H1 (cell line): Measurements from ENCODE around the gene HSF4. TPM values are rescaled to one million over a fixed set of nuclear protein-coding genes. Genes with fewer than 3 reads are reported as not detected.
A peak's percentile ranks its signal among the peaks of the same experiment; 100 is the strongest.

Experiments
- BCL11A ChIP-seq, 2 experiments: IDR thresholded peaks; one replicate each; pipeline ENCODE4 v1.6.1; 2011; ENCODE audit warnings: low read depth in 2 of 2, low read length in 2 of 2, mild to moderate bottlenecking in 2 of 2
- EZH2 ChIP-seq: fragments of 200-600 bp; sonication (generic); IDR thresholded peaks from 2 replicates; pipeline ENCODE4 v1.7.1; 2012; ENCODE audit warnings: low read depth, mild to moderate bottlenecking, moderate library complexity, low read length, inconsistent platforms; ENCODE audit not compliant: severe bottlenecking
- HDAC2 ChIP-seq, 2 experiments: fragments of 300-600 bp in 1 of 2; sonication (generic) in 1 of 2; IDR thresholded peaks; 2 replicates each; pipeline ENCODE4 v1.6.1; 2011 to 2012; ENCODE audit warnings: low read depth in 2 of 2, low read length in 2 of 2, mild to moderate bottlenecking in 2 of 2, moderate library complexity in 2 of 2, borderline replicate concordance in 1 of 2, inconsistent platforms in 1 of 2
- NRF1 ChIP-seq: IDR thresholded peaks from 2 replicates; pipeline ENCODE4 v1.6.1; 2011; ENCODE audit warnings: mild to moderate bottlenecking, low read depth, low read length, improper control_type of control experiment
- PHF8 ChIP-seq: fragments of 200-600 bp; sonication (generic); conservative IDR thresholded peaks from 2 replicates; pipeline ENCODE4 v1.7.1; 2012; ENCODE audit warnings: low read depth, mild to moderate bottlenecking, inconsistent platforms, low read length, moderate library complexity
- RBBP5 ChIP-seq: IDR thresholded peaks from 2 replicates; pipeline ENCODE4 v1.7.1; 2012; ENCODE audit warnings: low read depth, mild to moderate bottlenecking, inconsistent platforms, low read length, moderate library complexity, borderline replicate concordance
- RNF2 ChIP-seq: fragments of 200-900, 300-1000 bp; sonication (generic); IDR thresholded peaks from 2 replicates; pipeline ENCODE4 v1.7.1; 2016; ENCODE audit warnings: borderline replicate concordance, low read depth, mild to moderate bottlenecking, antibody characterized with exemption, low read length; ENCODE audit not compliant: poor library complexity, severe bottlenecking; ENCODE audit errors: missing control alignments
- SIN3A ChIP-seq, 2 experiments: IDR thresholded peaks in 1 of 2; conservative IDR thresholded peaks in 1 of 2; 2 replicates each; pipeline ENCODE4 v1.6.1; 2011 to 2012; ENCODE audit warnings: low read length in 2 of 2, improper control_type of control experiment in 1 of 2, low read depth in 1 of 2, mild to moderate bottlenecking in 1 of 2
- TAF1 ChIP-seq: IDR thresholded peaks from 2 replicates; pipeline ENCODE4 v1.6.1; 2011; ENCODE audit warnings: mild to moderate bottlenecking, low read depth, low read length
- TCF12 ChIP-seq: IDR thresholded peaks from 2 replicates; pipeline ENCODE4 v1.6.1; 2011; ENCODE audit warnings: low read depth, mild to moderate bottlenecking, low read length
- polyA plus RNA-seq, 7 experiments: library from polyadenylated mRNA; depleted of rRNA in 3 of 7; stranded (reverse) in 5 of 7; unstranded in 2 of 7; fragments of >200 nt in 5 of 7; fragments of 200-250 nt in 2 of 7; gene quantifications; 1 replicate in 5 of 7; 2 replicates in 1 of 7; 4 replicates in 1 of 7; pipeline versions ENCODE4 v1.2.1 to v1.2.3, GENCODE V29; 2011 to 2013; ENCODE audit warnings: missing spikeins in 2 of 7, mixed read lengths in 2 of 7
- total RNA-seq: library from RNA; stranded (reverse); fragmentation: NEBNext Ultra II Directional; extraction: Animal tissue kit (Norgen Biotek cat#: 25700); gene quantifications from 2 replicates; pipeline ENCODE4 v1.2.1, GENCODE V29; 2021
- TF ChIP-seq, protein P1 (sequence below), 3 experiments: IDR thresholded peaks; 1 replicate in 2 of 3; 2 replicates in 1 of 3; pipeline versions ENCODE4 v1.5.1 to v1.6.1; 2011; ENCODE audit warnings: low read length in 3 of 3, mild to moderate bottlenecking in 3 of 3, inconsistent platforms in 2 of 3, low read depth in 1 of 3, moderate library complexity in 1 of 3; ENCODE audit not compliant: insufficient read depth in 1 of 3; ENCODE audit errors: control extremely low read depth in 1 of 3

The HSF4 gene
- total and polyA plus RNA-seq, 2 of the 8 experiments (the other 6 are each of a cell fraction or from before 2014, with no cell fraction given), result 0.14 TPM; not detected in 1

DNA sequence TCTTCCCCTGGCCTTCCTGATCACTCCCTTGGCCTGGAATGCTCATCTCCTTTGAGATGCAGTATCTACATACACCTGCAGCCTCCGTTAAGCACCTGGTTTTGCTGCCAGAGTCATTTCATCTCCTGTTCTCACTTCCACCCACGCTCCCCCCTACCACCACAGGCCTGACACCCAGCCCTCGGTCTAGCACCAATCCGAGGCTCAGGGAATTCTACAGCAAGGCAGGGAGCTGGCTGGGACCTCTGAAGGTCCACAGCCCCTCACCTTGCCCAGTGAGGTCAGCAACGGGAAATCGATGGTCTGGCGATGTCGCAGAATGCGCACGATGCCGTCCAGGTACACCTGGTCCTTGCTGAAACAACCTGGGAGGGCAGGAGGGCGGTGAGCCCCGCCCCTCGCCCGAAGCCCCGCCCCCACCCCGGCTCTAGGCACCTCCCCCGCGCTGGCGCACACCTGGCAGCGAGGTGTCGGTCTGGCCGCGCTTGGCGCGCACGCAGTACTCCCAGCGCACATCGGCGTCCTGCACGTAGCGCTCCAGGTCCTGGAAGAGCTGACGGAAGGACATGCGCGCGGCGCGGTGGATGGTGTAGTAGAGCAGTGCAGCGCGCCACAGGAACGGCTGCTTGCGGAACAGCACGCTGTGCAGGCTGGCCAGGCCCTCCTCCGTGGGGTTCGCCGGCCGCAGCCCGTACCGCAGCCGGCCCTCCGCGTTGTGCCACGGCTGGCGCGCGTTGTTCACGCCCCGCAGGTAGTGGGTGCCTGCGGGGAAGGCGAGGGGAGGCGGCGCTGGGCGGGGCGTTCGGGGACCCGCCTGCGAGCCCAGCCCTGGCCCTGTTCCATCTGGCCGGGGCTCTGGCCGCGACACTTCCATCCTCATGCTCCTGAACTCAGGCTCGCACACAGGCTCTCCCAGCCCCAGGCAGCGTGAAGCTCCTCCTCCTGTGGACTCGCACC lies 13.5 kb downstream of the HSF4 start (continued):
- TF ChIP-seq RNF2 (no peak), TAF1 (peak; percentile 76), NRF1 (peak; percentile 50), HDAC2 (IDR thresholded peaks at IDR 0.05; ENCODE audit: borderline replicate concordance in 1 of 2, low read depth in 2 of 2, low read length in 2 of 2) (peak; percentile 2 to 50; a peak in 1 of 4 replicates), PHF8 (no peak), SIN3A (conservative IDR thresholded peaks at IDR 0.05 in 1 of 2, IDR thresholded peaks at IDR 0.05 in 1 of 2; ENCODE audit: low read depth in 1 of 2, low read length in 2 of 2) (peak in 1 of 2 experiments; percentile 87; a peak in 2 of 4 replicates), RBBP5 (no peak; the same call in 1 of the 2 replicates), BCL11A (IDR thresholded peaks at IDR 0.05; ENCODE audit: low read depth in 2 of 2, low read length in 2 of 2) (no peak), TCF12 (peak; percentile 79; the same call in 1 of the 2 replicates), EZH2 (peak; percentile 37)
- TF ChIP-seq, protein P1, sequence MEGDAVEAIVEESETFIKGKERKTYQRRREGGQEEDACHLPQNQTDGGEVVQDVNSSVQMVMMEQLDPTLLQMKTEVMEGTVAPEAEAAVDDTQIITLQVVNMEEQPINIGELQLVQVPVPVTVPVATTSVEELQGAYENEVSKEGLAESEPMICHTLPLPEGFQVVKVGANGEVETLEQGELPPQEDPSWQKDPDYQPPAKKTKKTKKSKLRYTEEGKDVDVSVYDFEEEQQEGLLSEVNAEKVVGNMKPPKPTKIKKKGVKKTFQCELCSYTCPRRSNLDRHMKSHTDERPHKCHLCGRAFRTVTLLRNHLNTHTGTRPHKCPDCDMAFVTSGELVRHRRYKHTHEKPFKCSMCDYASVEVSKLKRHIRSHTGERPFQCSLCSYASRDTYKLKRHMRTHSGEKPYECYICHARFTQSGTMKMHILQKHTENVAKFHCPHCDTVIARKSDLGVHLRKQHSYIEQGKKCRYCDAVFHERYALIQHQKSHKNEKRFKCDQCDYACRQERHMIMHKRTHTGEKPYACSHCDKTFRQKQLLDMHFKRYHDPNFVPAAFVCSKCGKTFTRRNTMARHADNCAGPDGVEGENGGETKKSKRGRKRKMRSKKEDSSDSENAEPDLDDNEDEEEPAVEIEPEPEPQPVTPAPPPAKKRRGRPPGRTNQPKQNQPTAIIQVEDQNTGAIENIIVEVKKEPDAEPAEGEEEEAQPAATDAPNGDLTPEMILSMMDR (IDR thresholded peaks at IDR 0.05; ENCODE audit: control extremely low read depth in 1 of 3, insufficient read depth in 1 of 3, low read depth in 1 of 3, low read length in 3 of 3), result no peak
